Measurements from ENCODE around the gene PPP1CA.

GRCh38 chr11:67405196-67405567, 3.5 kb upstream of the PPP1CA start:
- TF ChIP-seq, protein P1, sequence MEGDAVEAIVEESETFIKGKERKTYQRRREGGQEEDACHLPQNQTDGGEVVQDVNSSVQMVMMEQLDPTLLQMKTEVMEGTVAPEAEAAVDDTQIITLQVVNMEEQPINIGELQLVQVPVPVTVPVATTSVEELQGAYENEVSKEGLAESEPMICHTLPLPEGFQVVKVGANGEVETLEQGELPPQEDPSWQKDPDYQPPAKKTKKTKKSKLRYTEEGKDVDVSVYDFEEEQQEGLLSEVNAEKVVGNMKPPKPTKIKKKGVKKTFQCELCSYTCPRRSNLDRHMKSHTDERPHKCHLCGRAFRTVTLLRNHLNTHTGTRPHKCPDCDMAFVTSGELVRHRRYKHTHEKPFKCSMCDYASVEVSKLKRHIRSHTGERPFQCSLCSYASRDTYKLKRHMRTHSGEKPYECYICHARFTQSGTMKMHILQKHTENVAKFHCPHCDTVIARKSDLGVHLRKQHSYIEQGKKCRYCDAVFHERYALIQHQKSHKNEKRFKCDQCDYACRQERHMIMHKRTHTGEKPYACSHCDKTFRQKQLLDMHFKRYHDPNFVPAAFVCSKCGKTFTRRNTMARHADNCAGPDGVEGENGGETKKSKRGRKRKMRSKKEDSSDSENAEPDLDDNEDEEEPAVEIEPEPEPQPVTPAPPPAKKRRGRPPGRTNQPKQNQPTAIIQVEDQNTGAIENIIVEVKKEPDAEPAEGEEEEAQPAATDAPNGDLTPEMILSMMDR (IDR thresholded peaks at IDR 0.05; ENCODE audit: low read depth, low read length), result no peak
- TF ChIP-seq EZH2phosphoT487 (IDR thresholded peaks at IDR 0.05; ENCODE audit: low read depth), result no peak

Data from OCI-LY3 (cell line).